Measurements from ENCODE around the gene TAF1C. TPM values are rescaled to one million over a fixed set of nuclear protein-coding genes. Genes with fewer than 3 reads are reported as not detected.
A peak's percentile ranks its signal among the peaks of the same experiment; 100 is the strongest.
"Not testable (repeated sequence)": the region's sequence is repeated elsewhere in the genome, so short reads cannot be mapped to it uniquely, and the experiment has no call there.

TAF1C gene
- total RNA-seq, 1 experiment from 2014 or later: 51.9 TPM

DNA sequence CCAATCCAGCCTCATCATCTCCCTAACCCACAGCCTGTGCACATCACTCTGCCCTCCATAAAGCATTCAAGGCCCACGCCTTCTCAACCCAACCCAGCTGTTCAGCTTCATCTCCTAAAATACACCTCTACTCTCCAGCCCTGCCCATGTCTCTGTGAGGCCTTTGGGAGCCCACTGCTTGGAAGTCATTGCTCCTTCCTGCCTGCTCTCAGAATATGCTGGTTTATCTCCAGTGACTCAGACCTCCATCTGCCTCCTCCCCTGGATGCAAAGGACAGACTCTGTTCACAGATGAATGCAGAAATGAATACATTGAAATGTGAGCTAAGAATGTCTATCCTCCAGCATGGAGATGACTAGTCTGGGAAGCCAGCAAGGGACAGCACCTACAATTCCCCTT, 34.0 kb upstream of the TAF1C start:
- H3K36me3 ChIP-seq (replicated peaks; ENCODE audit: control insufficient read depth, insufficient read depth, low read length): no peaks in the 10 kb centered on the region
- H3K4me3 ChIP-seq (ENCODE audit: insufficient read depth, low read depth, low read length): no peak overlapping the region
- DNase-seq: no peak

DNA sequence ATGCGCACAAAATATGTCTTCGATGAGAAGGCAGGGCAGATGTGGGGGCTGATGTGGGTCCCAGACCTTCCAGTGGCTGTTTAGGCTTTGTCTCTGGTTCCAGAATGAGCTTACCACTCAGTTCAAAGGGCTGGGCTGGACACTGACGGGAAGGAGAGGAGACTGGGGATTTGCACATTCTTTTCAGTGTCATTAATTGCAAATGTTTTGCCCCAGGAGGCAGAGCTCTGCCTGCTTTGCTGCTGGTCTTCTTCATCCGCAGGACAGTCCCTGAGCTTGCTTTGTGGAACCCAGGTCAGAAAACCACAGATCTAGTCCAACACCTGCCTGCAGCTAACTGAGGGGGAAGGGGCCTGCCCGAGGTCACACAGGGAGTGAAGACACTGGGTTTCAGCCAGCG, 32.1 kb upstream of the TAF1C start:
- no peaks in the 10 kb centered on the region for H3K36me3 ChIP-seq (replicated peaks; ENCODE audit: control insufficient read depth, insufficient read depth, low read length)
- no peaks in the 10 kb centered on the region for H3K27me3 ChIP-seq (ENCODE audit: control insufficient read depth, insufficient read depth, low read length)
- no peak for DNase-seq
- H3K4me3 ChIP-seq (ENCODE audit: insufficient read depth, low read depth, low read length): no peak overlapping the region

More for the DNA sequence above, 34.0 kb upstream of the TAF1C start:
- H3K27me3 ChIP-seq (ENCODE audit: control insufficient read depth, insufficient read depth, low read length): no peaks in the 10 kb centered on the region

DNA sequence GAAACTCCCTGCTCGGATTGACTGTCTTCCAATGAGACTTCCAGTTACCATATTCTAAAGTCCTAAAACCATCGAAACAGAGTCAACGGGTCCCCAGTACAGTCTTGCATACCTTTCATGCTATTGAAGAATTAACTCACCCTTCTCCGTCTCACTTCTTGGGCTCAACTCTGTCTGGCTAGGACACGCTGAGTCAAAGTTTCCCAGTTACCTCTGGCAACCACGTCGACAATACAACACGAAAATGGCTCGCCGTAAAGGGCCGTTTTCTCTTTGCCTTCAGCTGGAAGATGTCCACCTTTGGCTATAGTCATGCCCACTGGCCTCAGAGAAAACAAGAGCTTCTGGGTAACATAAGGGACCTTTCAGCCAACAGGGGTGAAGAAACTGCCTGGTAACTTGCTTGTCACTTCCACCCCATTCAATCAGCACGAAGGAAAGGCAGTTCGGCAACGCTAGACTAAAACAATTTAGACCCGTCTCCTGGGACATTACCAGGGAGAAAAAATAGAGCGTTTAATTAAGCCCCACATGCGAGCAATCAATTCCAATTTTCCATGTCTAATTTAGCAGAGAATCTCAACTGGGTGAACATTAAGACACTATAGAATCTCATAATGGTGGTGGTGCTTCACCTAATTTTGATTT, 31.4 kb upstream of the TAF1C start:
- Histone ChIP-seq H3K4me3 (ENCODE audit: insufficient read depth, low read depth, low read length) (no peak overlapping the region), H3K27me3 (ENCODE audit: control insufficient read depth, insufficient read depth, low read length) (no peaks in the 10 kb centered on the region), H3K36me3 (replicated peaks; ENCODE audit: control insufficient read depth, insufficient read depth, low read length) (no peaks in the 10 kb centered on the region)
- no peak for DNase-seq

DNA sequence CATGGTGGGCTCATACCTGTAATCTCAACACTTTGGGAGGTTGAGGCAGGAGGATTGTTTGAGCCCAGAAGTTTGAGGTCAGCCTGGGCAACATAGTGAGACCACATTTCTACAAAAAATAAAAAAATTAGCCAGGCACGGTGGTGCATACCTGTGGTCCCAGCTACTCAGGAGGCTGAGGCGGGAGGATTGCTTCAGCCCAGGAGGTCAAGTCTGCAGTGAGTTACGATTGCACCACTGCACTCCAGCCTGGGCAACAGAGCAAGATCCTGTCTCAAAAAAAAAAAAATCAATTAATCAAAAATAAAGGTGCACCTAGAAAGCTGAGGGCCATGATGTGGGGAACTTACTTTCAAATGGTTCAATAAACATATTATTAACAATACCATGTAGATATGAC, 29.3 kb upstream of the TAF1C start:
- not testable (repeated sequence) for DNase-seq; H3K27me3 ChIP-seq (ENCODE audit: control insufficient read depth, insufficient read depth, low read length); H3K4me3 ChIP-seq (ENCODE audit: insufficient read depth, low read depth, low read length); H3K36me3 ChIP-seq (replicated peaks; ENCODE audit: control insufficient read depth, insufficient read depth, low read length)

DNA sequence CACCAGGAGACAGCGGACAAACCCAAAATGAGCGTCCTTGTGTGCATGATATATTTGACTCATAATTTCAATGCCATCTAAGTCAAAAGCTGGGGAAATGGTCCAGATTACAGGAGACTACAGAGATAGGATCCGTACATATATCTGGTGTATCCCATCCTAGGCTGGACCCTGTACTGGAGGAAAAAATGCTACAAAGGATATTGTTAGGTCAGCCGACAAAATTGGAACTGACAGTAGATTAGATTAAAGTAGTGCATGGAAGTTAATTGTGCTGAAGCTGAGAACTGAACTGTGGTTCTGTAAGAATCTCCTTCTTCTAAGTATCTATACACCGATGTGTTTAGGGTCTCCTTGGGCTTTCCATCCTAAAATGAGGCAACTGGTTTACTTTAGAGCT, 28.7 kb upstream of the TAF1C start:
- no peak for DNase-seq
- H3K27me3 ChIP-seq (ENCODE audit: control insufficient read depth, insufficient read depth, low read length): no peaks in the 10 kb centered on the region
- no peak overlapping the region for H3K4me3 ChIP-seq (ENCODE audit: insufficient read depth, low read depth, low read length)
- no peaks in the 10 kb centered on the region for H3K36me3 ChIP-seq (replicated peaks; ENCODE audit: control insufficient read depth, insufficient read depth, low read length)

DNA sequence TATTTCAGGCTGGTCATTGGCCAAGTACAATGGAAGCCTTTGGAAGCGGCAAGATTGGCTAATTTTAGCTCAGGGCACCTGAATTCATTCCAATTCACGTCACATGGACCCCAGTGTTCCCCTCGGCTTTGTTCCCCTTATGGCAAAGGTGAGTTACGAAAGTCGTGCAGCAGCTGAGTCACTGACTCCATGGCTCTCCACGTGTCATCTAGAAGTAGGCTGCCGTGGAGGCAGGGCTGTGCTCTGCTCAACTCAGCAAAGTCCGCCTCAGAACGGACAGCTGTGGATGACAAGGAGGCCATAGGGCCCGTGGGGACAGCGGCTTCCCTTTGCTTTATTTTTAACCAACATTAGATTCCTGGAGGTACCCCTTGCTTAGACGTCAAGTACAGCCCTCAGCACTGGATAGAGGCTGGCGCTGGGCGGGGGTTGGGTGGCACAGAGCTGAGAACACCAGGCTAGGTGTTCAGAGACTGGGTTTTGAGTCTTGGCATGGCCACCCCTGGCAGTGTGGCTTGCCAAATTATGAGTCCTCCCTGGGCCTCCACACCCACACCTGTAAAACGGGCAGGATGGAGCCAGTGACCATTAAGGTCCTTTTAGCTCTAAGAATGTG, 27.7 kb upstream of the TAF1C start:
- H3K36me3 ChIP-seq (replicated peaks; ENCODE audit: control insufficient read depth, insufficient read depth, low read length): no peaks in the 10 kb centered on the region
- DNase-seq: no peak

DNA sequence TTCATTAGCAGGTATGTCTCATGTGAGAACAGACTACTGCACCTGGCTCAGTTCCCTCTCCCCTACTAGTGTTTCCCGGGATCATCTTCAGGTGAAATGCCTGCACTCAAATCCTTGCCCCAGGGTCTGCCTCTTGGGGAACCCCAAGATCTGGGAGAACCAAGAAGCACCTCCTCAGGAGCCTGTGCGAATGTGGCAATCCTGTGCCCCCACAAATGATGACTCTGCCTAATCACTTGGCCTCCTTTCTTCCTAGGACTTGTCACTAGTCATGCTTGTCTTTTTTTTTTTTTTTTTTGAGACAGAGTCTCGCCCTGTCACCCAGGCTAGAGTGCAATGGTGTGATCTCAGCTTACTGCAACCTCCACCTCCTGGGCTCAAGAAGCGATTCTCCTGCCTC, 25.8 kb upstream of the TAF1C start:
- H3K27me3 ChIP-seq (ENCODE audit: control insufficient read depth, insufficient read depth, low read length): no peaks in the 10 kb centered on the region
- H3K4me3 ChIP-seq (ENCODE audit: insufficient read depth, low read depth, low read length): no peak overlapping the region
- no peak for DNase-seq
- no peaks in the 10 kb centered on the region for H3K36me3 ChIP-seq (replicated peaks; ENCODE audit: control insufficient read depth, insufficient read depth, low read length)

More for the DNA sequence above, 27.7 kb upstream of the TAF1C start:
- no peaks in the 10 kb centered on the region for H3K27me3 ChIP-seq (ENCODE audit: control insufficient read depth, insufficient read depth, low read length)
- H3K4me3 ChIP-seq (ENCODE audit: insufficient read depth, low read depth, low read length): no peak overlapping the region

DNA sequence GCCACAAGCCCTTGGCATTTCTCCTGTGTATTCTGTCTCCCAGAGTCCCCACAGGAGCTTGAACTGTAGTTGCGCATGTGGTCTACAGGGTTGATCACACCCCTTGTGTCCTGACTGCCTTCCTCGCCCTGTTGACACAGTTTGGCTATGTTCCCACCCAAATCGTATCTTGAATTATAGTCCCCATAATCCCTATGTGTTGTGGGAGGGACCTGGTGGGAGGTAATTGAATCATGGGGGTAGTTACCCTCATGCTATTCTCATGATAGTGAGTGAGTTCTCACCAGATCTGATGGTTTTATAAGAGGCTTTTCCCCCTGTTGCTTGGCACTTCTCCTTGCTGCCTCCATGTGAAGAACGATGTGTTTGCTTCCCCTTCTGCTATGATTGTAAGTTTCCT, 25.3 kb upstream of the TAF1C start:
- no peaks in the 10 kb centered on the region for H3K27me3 ChIP-seq (ENCODE audit: control insufficient read depth, insufficient read depth, low read length)
- no peak overlapping the region for H3K4me3 ChIP-seq (ENCODE audit: insufficient read depth, low read depth, low read length)
- H3K36me3 ChIP-seq (replicated peaks; ENCODE audit: control insufficient read depth, insufficient read depth, low read length): no peaks in the 10 kb centered on the region
- DNase-seq: no peak

DNA sequence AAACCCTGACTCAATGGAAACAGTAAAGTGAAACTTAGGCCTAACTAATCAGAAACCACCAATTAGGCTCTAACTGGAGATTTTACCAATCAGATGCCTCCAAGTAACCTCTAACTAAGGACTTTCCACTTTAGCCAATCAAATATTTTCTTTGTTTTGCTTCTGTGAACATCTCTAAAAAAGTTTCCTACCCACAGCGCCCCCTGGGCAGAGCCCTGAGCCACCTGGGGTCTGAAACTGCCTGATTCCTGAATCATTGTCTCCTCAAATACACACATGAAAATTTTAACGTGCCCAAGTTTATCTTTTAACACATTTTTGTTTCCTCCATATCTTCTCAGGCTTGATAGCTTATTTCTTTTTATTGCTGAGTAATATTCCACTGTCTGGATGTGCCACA, 23.1 kb upstream of the TAF1C start:
- Histone ChIP-seq H3K4me3 (ENCODE audit: insufficient read depth, low read depth, low read length) (no peak overlapping the region), H3K36me3 (replicated peaks; ENCODE audit: control insufficient read depth, insufficient read depth, low read length) (no peaks in the 10 kb centered on the region), H3K27me3 (ENCODE audit: control insufficient read depth, insufficient read depth, low read length) (no peaks in the 10 kb centered on the region)
- peak; percentile 51 for DNase-seq

DNA sequence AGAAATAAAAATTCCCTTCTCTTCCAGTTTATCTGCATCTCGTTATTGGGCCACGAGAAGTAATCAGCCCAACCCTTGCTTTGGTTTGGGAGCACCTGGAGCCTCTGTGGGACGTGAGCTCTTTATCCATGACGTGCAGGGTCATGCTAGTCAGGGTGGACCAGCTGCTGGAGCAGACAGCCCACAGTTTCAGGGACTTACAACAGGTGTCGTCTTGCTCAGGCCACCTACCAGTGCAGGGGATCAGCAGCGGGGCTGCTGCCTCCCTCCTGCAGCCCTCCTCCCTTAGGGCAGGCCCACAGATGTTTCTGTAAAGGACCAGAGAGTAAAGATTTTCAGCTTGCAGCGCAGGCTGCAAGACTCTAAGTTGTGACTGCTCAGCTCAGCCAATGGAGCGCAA, 21.0 kb upstream of the TAF1C start:
- DNase-seq: peak; percentile 63
- Histone ChIP-seq H3K36me3 (replicated peaks; ENCODE audit: control insufficient read depth, insufficient read depth, low read length) (no peaks in the 10 kb centered on the region), H3K27me3 (ENCODE audit: control insufficient read depth, insufficient read depth, low read length) (no peaks in the 10 kb centered on the region), H3K4me3 (ENCODE audit: insufficient read depth, low read depth, low read length) (no peak overlapping the region)

DNA sequence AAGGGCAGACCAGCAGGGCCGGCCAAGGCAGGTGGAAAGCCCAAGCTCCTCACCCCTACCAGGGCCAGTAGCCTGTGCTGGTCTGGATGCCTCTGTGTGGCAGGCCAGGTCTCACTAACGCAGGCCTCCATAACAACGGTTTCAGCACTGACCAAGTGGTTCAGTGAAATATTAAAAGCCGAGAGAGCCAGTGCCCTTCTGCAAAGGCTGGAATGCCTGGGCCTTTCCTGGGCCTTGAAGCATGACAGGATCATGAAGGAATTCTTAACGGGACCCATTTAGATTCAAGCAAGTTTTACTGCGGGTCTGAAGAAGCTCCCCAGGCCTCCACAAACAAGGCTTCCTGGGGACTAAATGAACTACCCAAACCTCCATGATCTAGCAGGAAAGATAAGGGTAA, 20.4 kb upstream of the TAF1C start:
- H3K27me3 ChIP-seq (ENCODE audit: control insufficient read depth, insufficient read depth, low read length): no peaks in the 10 kb centered on the region
- no peak overlapping the region for H3K4me3 ChIP-seq (ENCODE audit: insufficient read depth, low read depth, low read length)
- DNase-seq: no peak
- H3K36me3 ChIP-seq (replicated peaks; ENCODE audit: control insufficient read depth, insufficient read depth, low read length): no peaks in the 10 kb centered on the region

DNA sequence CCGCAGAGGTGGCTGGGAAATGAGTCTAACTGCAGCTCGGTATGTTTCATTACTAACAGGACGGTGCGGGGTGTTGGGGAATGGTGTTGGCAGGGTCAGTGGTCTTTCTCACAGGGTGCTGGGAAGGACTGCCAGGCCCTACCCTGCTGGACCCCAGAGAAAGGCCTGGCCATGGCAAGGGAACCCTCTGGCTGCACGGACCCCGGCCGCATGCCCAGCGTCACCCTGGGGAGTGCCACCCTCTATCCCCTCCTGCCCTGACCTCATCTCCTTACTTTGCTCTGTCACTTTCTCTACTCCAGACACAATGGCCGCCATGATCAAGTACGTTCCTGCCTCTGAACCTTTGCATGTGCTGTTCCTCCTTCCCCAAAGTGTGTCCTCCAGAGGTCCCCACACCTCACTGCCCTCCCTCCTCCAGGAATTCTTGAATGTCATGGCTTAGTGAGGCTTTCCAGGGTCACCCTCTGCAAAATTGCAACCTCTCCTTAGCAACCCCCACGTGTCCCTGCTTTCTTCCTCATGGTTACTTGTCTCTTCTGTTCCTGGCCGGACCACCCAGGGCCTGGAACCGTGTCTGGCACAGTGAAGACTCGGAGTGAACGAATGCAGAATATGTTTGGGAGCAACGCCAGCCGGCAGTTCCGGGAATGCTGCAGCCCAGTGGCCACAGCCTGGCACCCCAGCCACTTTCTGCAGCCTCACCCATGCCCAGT, 19.3 kb upstream of the TAF1C start:
- Histone ChIP-seq H3K27me3 (ENCODE audit: control insufficient read depth, insufficient read depth, low read length) (no peaks in the 10 kb centered on the region), H3K36me3 (replicated peaks; ENCODE audit: control insufficient read depth, insufficient read depth, low read length) (no peaks in the 10 kb centered on the region), H3K4me3 (ENCODE audit: insufficient read depth, low read depth, low read length) (no peak overlapping the region)
- no peak for DNase-seq

DNA sequence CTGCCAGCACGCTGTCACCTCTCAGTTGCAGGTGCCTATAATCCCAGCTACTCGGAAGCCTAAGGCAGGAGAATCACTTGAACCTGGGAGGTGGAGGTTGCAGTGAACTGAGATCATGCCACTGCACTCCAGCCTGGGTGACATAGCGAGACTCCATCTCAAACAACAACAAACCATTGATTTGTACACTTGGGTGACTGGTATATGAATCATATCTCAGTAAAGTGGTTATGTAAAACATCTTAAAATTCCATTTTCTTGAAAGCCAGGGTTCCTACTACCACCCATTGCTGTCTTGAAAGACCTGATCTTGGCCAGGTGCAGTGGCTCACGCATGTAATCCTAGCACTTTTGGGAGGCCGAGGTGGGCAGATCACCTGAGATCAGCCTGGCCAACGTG, 18.3 kb upstream of the TAF1C start:
- H3K27me3 ChIP-seq (ENCODE audit: control insufficient read depth, insufficient read depth, low read length); H3K4me3 ChIP-seq (ENCODE audit: insufficient read depth, low read depth, low read length); H3K36me3 ChIP-seq (replicated peaks; ENCODE audit: control insufficient read depth, insufficient read depth, low read length); DNase-seq: not testable (repeated sequence)

DNA sequence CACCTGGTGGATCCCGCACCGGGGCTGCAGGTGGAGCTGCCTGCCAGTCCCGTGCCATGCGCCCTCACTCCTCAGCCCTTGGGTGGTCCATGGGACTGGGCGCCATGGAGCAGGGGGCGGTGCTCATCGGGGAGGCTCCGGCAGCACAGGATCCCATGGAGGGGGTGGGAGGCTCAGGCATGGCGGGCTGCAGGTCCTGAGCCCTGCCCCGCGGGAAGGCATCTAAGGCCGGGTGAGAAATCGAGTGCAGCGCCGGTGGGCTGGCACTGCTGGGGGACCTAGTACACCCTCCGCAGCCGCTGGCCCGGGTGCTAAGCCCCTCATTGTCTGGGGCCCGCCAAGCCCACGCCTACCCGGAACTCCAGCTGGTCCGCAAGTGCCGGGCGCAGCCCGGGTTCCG, 17.7 kb upstream of the TAF1C start:
- DNase-seq; H3K27me3 ChIP-seq (ENCODE audit: control insufficient read depth, insufficient read depth, low read length); H3K4me3 ChIP-seq (ENCODE audit: insufficient read depth, low read depth, low read length); H3K36me3 ChIP-seq (replicated peaks; ENCODE audit: control insufficient read depth, insufficient read depth, low read length): not testable (repeated sequence)

DNA sequence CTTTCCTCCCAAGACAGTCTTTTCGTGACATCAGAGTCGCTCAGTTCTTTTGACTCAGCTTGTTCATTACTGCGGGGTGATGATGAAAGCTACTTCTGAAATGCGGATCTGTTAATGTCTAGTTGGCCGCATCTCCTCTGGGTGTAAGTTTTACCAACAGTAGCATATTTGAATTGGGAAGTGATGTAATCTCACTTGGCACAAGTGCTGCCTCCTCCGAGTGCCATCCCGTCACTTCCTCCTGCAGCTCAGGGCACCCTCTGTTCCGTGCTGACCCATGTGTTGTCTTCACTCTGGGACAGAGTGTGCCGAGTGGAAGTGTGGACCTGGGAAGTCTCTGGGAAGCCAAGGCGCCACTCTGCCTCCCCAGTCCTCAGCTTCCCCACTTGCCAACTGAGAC, 13.0 kb upstream of the TAF1C start:
- no peak for DNase-seq
- Histone ChIP-seq H3K27me3 (ENCODE audit: control insufficient read depth, insufficient read depth, low read length) (no peaks in the 10 kb centered on the region), H3K36me3 (replicated peaks; ENCODE audit: control insufficient read depth, insufficient read depth, low read length) (no peaks in the 10 kb centered on the region), H3K4me3 (ENCODE audit: insufficient read depth, low read depth, low read length) (no peak overlapping the region)
